Stimulated activated CD8-positive, alpha-beta memory T cell treated with anti-CD3 and anti-CD28 coated beads, Interleukin-7, amount 100 ng/mL, for 48 hours (primary cell): ENCODE data around the gene PRKG1.
"Not testable (repeated sequence)": the region's sequence is repeated elsewhere in the genome, so short reads cannot be mapped to it uniquely, and the experiment has no call there.

ENCODE experiments used
- DNase-seq, 2 donors: peaks; one replicate each; pipeline ENCODE4 v3.0.0-alpha.2; 2020; ENCODE audit warnings: low read depth in 1 of 2; ENCODE audit errors: extremely low read depth in 1 of 2

Gene PRKG1

GRCh38 chr10:51168086-51168815 is 94.0 kb downstream of the PRKG1 start:
- no peak for DNase-seq

GRCh38 chr10:51169111-51169510 is 94.8 kb downstream of the PRKG1 start:
- DNase-seq: no peak

GRCh38 chr10:51170518-51171245 is 96.4 kb downstream of the PRKG1 start:
- DNase-seq: no peak

GRCh38 chr10:51171946-51172345 is 97.7 kb downstream of the PRKG1 start:
- DNase-seq: no peak

GRCh38 chr10:51176976-51177695 is 102.8 kb downstream of the PRKG1 start:
- DNase-seq: no peak

- no peak for DNase-seq
Observed at GRCh38 chr10:51178634-51179033, 104.3 kb downstream of the PRKG1 start.

- DNase-seq: no peak
Observed at GRCh38 chr10:51180141-51180540, 105.9 kb downstream of the PRKG1 start.

- no peak for DNase-seq
Observed at GRCh38 chr10:51183783-51184182, 109.5 kb downstream of the PRKG1 start.

GRCh38 chr10:51186361-51186760 is 112.1 kb downstream of the PRKG1 start:
- DNase-seq: no peak

- no peak for DNase-seq
Observed at GRCh38 chr10:51188008-51188407, 113.7 kb downstream of the PRKG1 start.

GRCh38 chr10:51188866-51189265 is 114.6 kb downstream of the PRKG1 start:
- DNase-seq: no peak

- no peak for DNase-seq
Observed at GRCh38 chr10:51196508-51197175, 122.4 kb downstream of the PRKG1 start.

GRCh38 chr10:51198170-51198569 is 123.9 kb downstream of the PRKG1 start:
- DNase-seq: no peak

- DNase-seq: no peak
Observed at GRCh38 chr10:51201947-51202346, 127.7 kb downstream of the PRKG1 start.

GRCh38 chr10:51203359-51203758 is 129.1 kb downstream of the PRKG1 start:
- DNase-seq: no peak

- DNase-seq: no peak
Observed at GRCh38 chr10:51204066-51204465, 129.8 kb downstream of the PRKG1 start.

- DNase-seq: no peak
Observed at GRCh38 chr10:51204701-51205100, 130.4 kb downstream of the PRKG1 start.

- DNase-seq: no peak
Observed at GRCh38 chr10:51206500-51206899, 132.2 kb downstream of the PRKG1 start.

GRCh38 chr10:51212937-51213336 is 138.7 kb downstream of the PRKG1 start:
- not testable (repeated sequence) for DNase-seq

GRCh38 chr10:51214207-51215196 is 140.2 kb downstream of the PRKG1 start:
- no peak for DNase-seq
